Smooth muscle cell (in vitro differentiated cells): ENCODE results near the gene SMARCC2. TPM values are rescaled to one million over a fixed set of nuclear protein-coding genes. Genes with fewer than 3 reads are reported as not detected.
"Not testable (repeated sequence)": the region's sequence is repeated elsewhere in the genome, so short reads cannot be mapped to it uniquely, and the experiment has no call there.

Source experiments
- DNase-seq: peaks from one replicate; lab custom pipeline; 2025; ENCODE audit not compliant: unreplicated experiment; lab: John Stamatoyannopoulos, UW
- H2AFZ ChIP-seq: fragments of 200-600 bp; sonication (generic); 2 replicates; pipeline ENCODE4 v1.6.0; 2016; ENCODE audit warnings: antibody characterized with exemption, low read depth, mild to moderate bottlenecking
- H3F3A ChIP-seq: fragments of 200-600 bp; sonication (generic); 2 replicates; pipeline ENCODE4 v1.6.0; 2017; ENCODE audit warnings: antibody characterized with exemption, low read depth
- H3K27ac ChIP-seq: fragments of 200-600 bp; sonication (generic); 2 replicates; pipeline ENCODE4 v1.5.1; 2016; ENCODE audit warnings: low read depth, mild to moderate bottlenecking
- H3K27me3 ChIP-seq: fragments of 200-600 bp; sonication (generic); 2 replicates; pipeline ENCODE4 v1.6.1; 2016; ENCODE audit warnings: low read depth, mild to moderate bottlenecking
- H3K36me3 ChIP-seq: fragments of 200-600 bp; sonication (generic); 2 replicates; pipeline ENCODE4 v1.5.1; 2016; ENCODE audit warnings: low read depth
- H3K4me1 ChIP-seq: fragments of 200-600 bp; sonication (generic); 2 replicates; pipeline ENCODE4 v1.5.1; 2016; ENCODE audit warnings: low read depth
- H3K4me2 ChIP-seq: fragments of 200-600 bp; sonication (generic); 2 replicates; pipeline ENCODE4 v1.6.0; 2016; ENCODE audit warnings: mild to moderate bottlenecking
- H3K4me3 ChIP-seq: fragments of 200-600 bp; sonication (generic); 2 replicates; pipeline ENCODE4 v1.5.1; 2016; ENCODE audit warnings: mild to moderate bottlenecking
- H3K79me2 ChIP-seq: fragments of 200-600 bp; sonication (generic); 2 replicates; pipeline ENCODE4 v1.6.0; 2016; ENCODE audit warnings: low read depth, mild to moderate bottlenecking
- H3K9ac ChIP-seq: fragments of 200-600 bp; sonication (generic); 2 replicates; pipeline ENCODE4 v1.6.0; 2016; ENCODE audit warnings: low read depth
- H3K9me3 ChIP-seq: fragments of 200-600 bp; sonication (generic); replicated peaks from 2 replicates; pipeline ENCODE4 v1.5.1; 2016; ENCODE audit warnings: low read depth
- H4K20me1 ChIP-seq: fragments of 200-600 bp; sonication (generic); 2 replicates; pipeline ENCODE4 v1.6.0; 2016; ENCODE audit warnings: low read depth
- CTCF ChIP-seq: fragments of 200-600 bp; sonication (generic); IDR thresholded peaks from 2 replicates; pipeline ENCODE4 v1.5.1; 2017; ENCODE audit warnings: borderline replicate concordance, mild to moderate bottlenecking, antibody characterized with exemption; ENCODE audit not compliant: insufficient read depth, poor library complexity, severe bottlenecking
- WGBS: methylation state at CpG from one replicate; pipeline ENCODE4 v1.1.7; 2016; ENCODE audit warnings: low lambda C conversion rate; 5-methylcytosine and 5-hydroxymethylcytosine counted together
- polyA plus RNA-seq: library from polyadenylated mRNA; unstranded; fragments of >200 nt; fragmentation: Nextera tagmentation; extraction: Ambion mirVana; gene quantifications from 2 replicates; pipeline ENCODE4 v1.2.1, GENCODE V29; 2016
- total RNA-seq: library from RNA; depleted of rRNA; stranded (reverse); fragments of >200 nt; gene quantifications from 2 replicates; pipeline ENCODE4 v1.2.3, GENCODE V29; 2014

Gene SMARCC2
- total and polyA plus RNA-seq, 2 experiments from 2014 or later, result 32.2 to 43.8 TPM

- H3K4me2 ChIP-seq, result no peak overlapping the region
- no peaks in the 10 kb centered on the region for H3K36me3 ChIP-seq
- no peak for DNase-seq
- no peaks in the 10 kb centered on the region for H3K4me1 ChIP-seq
- H4K20me1 ChIP-seq, result no peaks in the 10 kb centered on the region
- TF ChIP-seq CTCF, result no peak
- WGBS, result 86% methylated on average over 2 of the region's 2 CpGs
- H3K27me3 ChIP-seq, result no peaks in the 10 kb centered on the region
- H3F3A ChIP-seq, result peaks cover 19% of the 10 kb centered on the region
- no peaks in the 10 kb centered on the region for H3K79me2 ChIP-seq
- H3K27ac ChIP-seq, result no peak overlapping the region
- H3K4me3 ChIP-seq, result no peak overlapping the region
- no peak overlapping the region for H3K9ac ChIP-seq
- H2AFZ ChIP-seq, result no peak overlapping the region
- H3K9me3 ChIP-seq, result no peaks in the 10 kb centered on the region
These were observed 13.6 kb upstream of the SMARCC2 start for GRCh38 chr12:56202838-56203237.

GRCh38 chr12:56202366-56202765, 13.1 kb upstream of the SMARCC2 start:
- Histone ChIP-seq H3K4me2 (no peak overlapping the region), H3K9ac (no peak overlapping the region), H3K9me3 (no peaks in the 10 kb centered on the region), H2AFZ (no peak overlapping the region), H3K27ac (no peak overlapping the region), H3K27me3 (no peaks in the 10 kb centered on the region), H3K79me2 (no peaks in the 10 kb centered on the region), H4K20me1 (no peaks in the 10 kb centered on the region), H3K4me3 (no peak overlapping the region), H3K4me1 (no peaks in the 10 kb centered on the region), H3F3A (peaks cover 22% of the 10 kb centered on the region), H3K36me3 (no peaks in the 10 kb centered on the region)
- TF ChIP-seq CTCF, result no peak
- 81% methylated on average over 1 of the region's 1 CpG for WGBS
- no peak for DNase-seq

GRCh38 chr12:56198836-56199235, 9.6 kb upstream of the SMARCC2 start:
- Histone ChIP-seq H3K27ac (no peak overlapping the region), H3K79me2 (no peaks in the 10 kb centered on the region), H3F3A (peaks cover 8% of the 10 kb centered on the region), H3K9me3 (no peaks in the 10 kb centered on the region), H2AFZ (no peak overlapping the region), H3K4me1 (no peaks in the 10 kb centered on the region), H3K4me2 (no peak overlapping the region), H3K4me3 (no peak overlapping the region), H3K36me3 (no peaks in the 10 kb centered on the region), H4K20me1 (no peaks in the 10 kb centered on the region), H3K9ac (no peak overlapping the region), H3K27me3 (no peaks in the 10 kb centered on the region)
- no peak for DNase-seq
- no peak for TF ChIP-seq CTCF
- 23% methylated on average over 1 of the region's 1 CpG for WGBS

GRCh38 chr12:56197921-56198635, 8.8 kb upstream of the SMARCC2 start:
- Histone ChIP-seq H3F3A (peaks cover 8% of the 10 kb centered on the region), H3K79me2 (no peaks in the 10 kb centered on the region), H3K9ac (no peak overlapping the region), H4K20me1 (no peaks in the 10 kb centered on the region), H3K36me3 (no peaks in the 10 kb centered on the region), H2AFZ (no peak overlapping the region), H3K27ac (no peak overlapping the region), H3K4me1 (no peaks in the 10 kb centered on the region), H3K4me2 (no peak overlapping the region), H3K4me3 (no peak overlapping the region), H3K27me3 (no peaks in the 10 kb centered on the region), H3K9me3 (no peaks in the 10 kb centered on the region)
- TF ChIP-seq CTCF, result no peak
- no peak for DNase-seq
- WGBS, result 89% methylated on average over 9 of the region's 9 CpGs

- not testable (repeated sequence) for DNase-seq, H4K20me1 ChIP-seq, H3F3A ChIP-seq, H2AFZ ChIP-seq, H3K79me2 ChIP-seq, H3K4me2 ChIP-seq, H3K27me3 ChIP-seq, H3K9ac ChIP-seq, H3K4me1 ChIP-seq, H3K9me3 ChIP-seq, H3K4me3 ChIP-seq, H3K36me3 ChIP-seq
- 42% methylated on average over 11 of the region's 11 CpGs for WGBS
- H3K27ac ChIP-seq, result peak overlapping the region; percentile 28
These were observed 7.7 kb upstream of the SMARCC2 start for GRCh38 chr12:56196818-56197550.
